Measurements from ENCODE around the gene PRKG1.

PRKG1 gene

GRCh38 chr10:51894771-51895578 is 820.7 kb downstream of the PRKG1 start:
- no peak for DNase-seq

GRCh38 chr10:51896849-51897248 is 822.6 kb downstream of the PRKG1 start:
- no peak for DNase-seq

GRCh38 chr10:51897560-51897959 is 823.3 kb downstream of the PRKG1 start:
- DNase-seq: no peak

GRCh38 chr10:51900180-51900579 is 825.9 kb downstream of the PRKG1 start:
- DNase-seq: no peak

GRCh38 chr10:51903675-51904074 is 829.4 kb downstream of the PRKG1 start:
- no peak for DNase-seq

GRCh38 chr10:51905032-51905431 is 830.7 kb downstream of the PRKG1 start:
- DNase-seq: no peak

GRCh38 chr10:51907361-51907760 is 833.1 kb downstream of the PRKG1 start:
- DNase-seq: no peak

- no peak for DNase-seq
These were observed 835.9 kb downstream of the PRKG1 start for GRCh38 chr10:51910189-51910588.

GRCh38 chr10:51910596-51910995 is 836.3 kb downstream of the PRKG1 start:
- DNase-seq: no peak

- DNase-seq: no peak
These were observed 837.4 kb downstream of the PRKG1 start for GRCh38 chr10:51911723-51912122.

GRCh38 chr10:51915031-51915542 is 840.8 kb downstream of the PRKG1 start:
- DNase-seq: no peak

- DNase-seq: no peak
These were observed 844.2 kb downstream of the PRKG1 start for GRCh38 chr10:51918440-51918839.

- DNase-seq: no peak
These were observed 844.6 kb downstream of the PRKG1 start for GRCh38 chr10:51918884-51919325.

- no peak for DNase-seq
These were observed 846.4 kb downstream of the PRKG1 start for GRCh38 chr10:51920672-51921071.

GRCh38 chr10:51924359-51924758 is 850.1 kb downstream of the PRKG1 start:
- no peak for DNase-seq

- DNase-seq: no peak
These were observed 852.0 kb downstream of the PRKG1 start for GRCh38 chr10:51926337-51926736.

GRCh38 chr10:51928162-51928561 is 853.9 kb downstream of the PRKG1 start:
- DNase-seq: no peak

- DNase-seq: no peak
These were observed 858.2 kb downstream of the PRKG1 start for GRCh38 chr10:51932530-51932929.

- no peak for DNase-seq
These were observed 860.1 kb downstream of the PRKG1 start for GRCh38 chr10:51934373-51934772.

- DNase-seq: no peak
These were observed 861.1 kb downstream of the PRKG1 start for GRCh38 chr10:51935341-51935740.

- DNase-seq: no peak
These were observed 863.2 kb downstream of the PRKG1 start for GRCh38 chr10:51937308-51938140.

- DNase-seq: no peak
These were observed 876.2 kb downstream of the PRKG1 start for GRCh38 chr10:51950371-51950995.

GRCh38 chr10:51950996-51951555 is 876.8 kb downstream of the PRKG1 start:
- DNase-seq: no peak

Data from effector CD4-positive, alpha-beta T cell (primary cell).